ENCODE results near the gene TYK2. TPM values are rescaled to one million over a fixed set of nuclear protein-coding genes. Genes with fewer than 3 reads are reported as not detected.

Gene TYK2
- polyA plus RNA-seq, 1 donor (not counting 4 experiments of a cell fraction or from before 2014, with no cell fraction given) = 32.6 TPM

DNA sequence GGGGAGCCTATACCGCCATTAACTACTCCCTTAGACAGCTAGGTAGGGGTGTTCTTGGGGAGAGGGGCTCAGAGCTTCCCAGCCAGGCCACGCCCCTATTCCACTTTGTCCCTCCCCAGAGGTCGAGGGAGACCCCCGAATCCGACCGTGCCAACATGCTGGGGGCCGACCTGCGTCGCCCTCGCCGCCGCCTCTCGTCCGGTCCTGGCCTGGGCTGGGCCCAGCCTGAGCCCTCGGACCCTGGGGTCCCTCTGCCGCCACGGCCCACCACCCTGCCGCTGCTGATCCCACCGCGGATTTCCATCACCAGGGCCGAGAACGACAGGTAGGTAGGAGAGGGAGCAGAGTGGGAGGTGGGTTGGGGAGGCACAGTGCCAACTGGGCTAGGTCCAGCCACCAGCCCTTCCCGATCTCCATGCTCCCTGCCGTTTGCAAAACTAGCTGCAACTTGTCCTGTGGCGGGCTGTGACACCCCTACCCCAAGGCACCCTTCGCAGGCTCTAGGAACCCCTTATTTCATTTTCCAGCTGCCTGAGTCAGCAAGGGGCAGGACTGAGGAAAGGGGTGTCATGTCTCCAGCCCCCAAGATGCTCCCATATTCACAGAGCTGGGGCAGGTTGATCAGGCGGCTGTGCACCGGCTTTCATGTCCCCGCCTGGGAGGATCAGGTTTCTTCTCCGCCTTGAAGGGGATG is 37.3 kb upstream of the TYK2 start:
- H2AFZ ChIP-seq (ENCODE audit: control insufficient read depth, low read length) = no peak overlapping the region
- no peak overlapping the region for H3K9ac ChIP-seq (ENCODE audit: control insufficient read depth, extremely low read depth, insufficient read depth, low read length)
- dilution Hi-C loops (cut with MboI; ENCODE audit: extremely low pct_ligation_motif_present, low sequenced_read_pairs) = no loop called here
- TF ChIP-seq, protein P1, sequence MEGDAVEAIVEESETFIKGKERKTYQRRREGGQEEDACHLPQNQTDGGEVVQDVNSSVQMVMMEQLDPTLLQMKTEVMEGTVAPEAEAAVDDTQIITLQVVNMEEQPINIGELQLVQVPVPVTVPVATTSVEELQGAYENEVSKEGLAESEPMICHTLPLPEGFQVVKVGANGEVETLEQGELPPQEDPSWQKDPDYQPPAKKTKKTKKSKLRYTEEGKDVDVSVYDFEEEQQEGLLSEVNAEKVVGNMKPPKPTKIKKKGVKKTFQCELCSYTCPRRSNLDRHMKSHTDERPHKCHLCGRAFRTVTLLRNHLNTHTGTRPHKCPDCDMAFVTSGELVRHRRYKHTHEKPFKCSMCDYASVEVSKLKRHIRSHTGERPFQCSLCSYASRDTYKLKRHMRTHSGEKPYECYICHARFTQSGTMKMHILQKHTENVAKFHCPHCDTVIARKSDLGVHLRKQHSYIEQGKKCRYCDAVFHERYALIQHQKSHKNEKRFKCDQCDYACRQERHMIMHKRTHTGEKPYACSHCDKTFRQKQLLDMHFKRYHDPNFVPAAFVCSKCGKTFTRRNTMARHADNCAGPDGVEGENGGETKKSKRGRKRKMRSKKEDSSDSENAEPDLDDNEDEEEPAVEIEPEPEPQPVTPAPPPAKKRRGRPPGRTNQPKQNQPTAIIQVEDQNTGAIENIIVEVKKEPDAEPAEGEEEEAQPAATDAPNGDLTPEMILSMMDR (optimal IDR thresholded peaks at IDR 0.05 in 1 of 3, IDR thresholded peaks at IDR 0.05 in 1 of 3, conservative IDR thresholded peaks at IDR 0.05 in 1 of 3; ENCODE audit: extremely low read depth in 1 of 3, insufficient read depth in 2 of 3, low read length in 3 of 3) = no peak
- no peak for TF ChIP-seq EZH2 (IDR thresholded peaks at IDR 0.05; ENCODE audit: low read length)
- no peak for DNase-seq (ENCODE audit: low read depth, low spot score)
- peaks cover 58% of the 10 kb centered on the region for H3K27me3 ChIP-seq (ENCODE audit: control insufficient read depth, extremely low read depth, insufficient read depth, low read length)
- H3K36me3 ChIP-seq (ENCODE audit: control insufficient read depth in 2 of 2, extremely low read depth in 1 of 2, insufficient read depth in 2 of 2, low read length in 2 of 2) = no peaks in the 10 kb centered on the region
- peaks cover 34% of the 10 kb centered on the region for H3K4me1 ChIP-seq (ENCODE audit: control insufficient read depth, extremely low read depth, insufficient read depth, low read length)
- peak overlapping the region; percentile 12 for H3K4me2 ChIP-seq (ENCODE audit: control insufficient read depth, extremely low read depth, insufficient read depth, low read depth, low read length)
- no peak for FAIRE-seq
- H4K20me1 ChIP-seq (ENCODE audit: control insufficient read depth, extremely low read depth, insufficient read depth, low read length) = no peaks in the 10 kb centered on the region
- H3K79me2 ChIP-seq (ENCODE audit: control insufficient read depth, insufficient read depth, low read length) = no peaks in the 10 kb centered on the region
- H3K27ac ChIP-seq (ENCODE audit: control insufficient read depth, insufficient read depth, low read length) = no peak overlapping the region
- no peak overlapping the region for H3K4me3 ChIP-seq (ENCODE audit: control insufficient read depth in 2 of 3, extremely low read depth in 1 of 3, insufficient read depth in 2 of 3, low read depth in 1 of 3, low read length in 3 of 3)
- no peaks in the 10 kb centered on the region for H3K9me3 ChIP-seq (ENCODE audit: control insufficient read depth, low read depth, low read length)
- H3K9me1 ChIP-seq (ENCODE audit: control insufficient read depth, extremely low read depth, insufficient read depth, low read length) = no peaks in the 10 kb centered on the region

DNA sequence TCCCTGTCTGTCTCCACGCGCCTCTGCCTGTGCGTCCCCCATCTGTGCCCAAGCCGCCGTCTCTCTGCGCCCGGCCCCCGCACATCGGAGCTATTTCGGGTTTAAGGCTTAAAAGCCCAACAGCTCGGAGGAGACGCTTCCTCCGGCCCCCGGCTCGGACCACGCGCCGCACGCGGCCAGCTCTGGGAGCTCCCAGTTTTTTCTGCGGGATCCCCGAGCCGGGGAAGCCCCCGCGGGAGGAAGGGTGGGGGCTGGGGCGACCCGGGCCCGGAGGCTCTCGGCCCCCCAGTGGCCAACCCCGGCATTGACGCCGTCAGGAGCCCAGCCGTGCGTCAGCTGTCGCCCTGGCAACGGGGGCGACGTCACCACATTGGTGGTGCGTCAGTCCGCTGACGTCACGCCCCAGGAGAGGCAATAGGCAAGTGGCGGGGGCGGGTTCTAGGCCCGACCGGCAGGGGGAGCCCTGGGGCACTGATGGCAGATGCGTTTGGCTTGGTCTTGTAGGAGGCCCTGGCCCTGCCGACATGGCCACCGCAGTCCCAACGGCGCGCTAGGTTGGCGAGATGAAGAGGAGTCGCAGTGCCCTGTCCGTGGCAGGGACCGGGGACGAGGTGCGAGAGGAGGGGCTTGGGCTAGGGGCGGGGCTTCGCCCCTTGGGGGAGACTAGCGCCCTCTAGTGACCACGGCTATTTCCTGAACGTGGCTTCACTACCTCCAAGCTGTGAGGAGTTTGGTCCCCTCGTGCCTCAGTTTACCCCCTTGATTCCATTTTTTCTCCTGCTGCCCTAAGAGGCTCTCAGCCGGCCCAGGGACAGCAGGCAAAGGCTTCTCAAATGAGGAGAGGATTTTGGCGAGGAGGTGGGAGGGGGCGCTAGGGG is 36.2 kb upstream of the TYK2 start:
- no peak for TF ChIP-seq EZH2 (IDR thresholded peaks at IDR 0.05; ENCODE audit: low read length)
- TF ChIP-seq, protein P1 (optimal IDR thresholded peaks at IDR 0.05 in 1 of 3, IDR thresholded peaks at IDR 0.05 in 1 of 3, conservative IDR thresholded peaks at IDR 0.05 in 1 of 3; ENCODE audit: extremely low read depth in 1 of 3, insufficient read depth in 2 of 3, low read length in 3 of 3) = peak; percentile 76 to 93 (median 89)
- Histone ChIP-seq H3K9me3 (ENCODE audit: control insufficient read depth, low read depth, low read length) (no peaks in the 10 kb centered on the region), H3K4me3 (ENCODE audit: control insufficient read depth in 2 of 3, extremely low read depth in 1 of 3, insufficient read depth in 2 of 3, low read depth in 1 of 3, low read length in 3 of 3) (peak overlapping the region; percentile 52 to 71 (median 70)), H4K20me1 (ENCODE audit: control insufficient read depth, extremely low read depth, insufficient read depth, low read length) (no peaks in the 10 kb centered on the region), H3K27me3 (ENCODE audit: control insufficient read depth, extremely low read depth, insufficient read depth, low read length) (peaks cover 48% of the 10 kb centered on the region), H3K4me2 (ENCODE audit: control insufficient read depth, extremely low read depth, insufficient read depth, low read depth, low read length) (peak overlapping the region; percentile 94), H3K36me3 (ENCODE audit: control insufficient read depth in 2 of 2, extremely low read depth in 1 of 2, insufficient read depth in 2 of 2, low read length in 2 of 2) (no peaks in the 10 kb centered on the region), H3K27ac (ENCODE audit: control insufficient read depth, insufficient read depth, low read length) (peak overlapping the region; percentile 14), H2AFZ (ENCODE audit: control insufficient read depth, low read length) (peak overlapping the region; percentile 98), H3K9me1 (ENCODE audit: control insufficient read depth, extremely low read depth, insufficient read depth, low read length) (no peaks in the 10 kb centered on the region), H3K4me1 (ENCODE audit: control insufficient read depth, extremely low read depth, insufficient read depth, low read length) (peaks cover 34% of the 10 kb centered on the region), H3K79me2 (ENCODE audit: control insufficient read depth, insufficient read depth, low read length) (no peaks in the 10 kb centered on the region), H3K9ac (ENCODE audit: control insufficient read depth, extremely low read depth, insufficient read depth, low read length) (peak overlapping the region; percentile 75)
- no peak for FAIRE-seq
- no peak for DNase-seq (ENCODE audit: low read depth, low spot score)
- dilution Hi-C loops (cut with MboI; ENCODE audit: extremely low pct_ligation_motif_present, low sequenced_read_pairs) = no loop called here

Data from keratinocyte (primary cell).